Astrocyte of the cerebellum (primary cell): ENCODE data around the gene SIPA1L3.

Source experiments
- DNase-seq: peaks from one replicate; pipeline ENCODE4 v3.0.0-alpha.2; 2011; ENCODE audit warnings: low read depth
- H3K4me3 ChIP-seq: 2 replicates; pipeline ENCODE4 v1.5.1; 2011; ENCODE audit warnings: mild to moderate bottlenecking, low read depth, low read length, moderate library complexity
- CTCF ChIP-seq: IDR thresholded peaks from 2 replicates; pipeline ENCODE4 v1.5.1; 2012; ENCODE audit warnings: low read length, low read depth, moderate library complexity, mild to moderate bottlenecking; ENCODE audit errors: missing control alignments
- in situ Hi-C: cut with HindIII; loops from 2 replicates; pipeline ENCODE4 v1.10.0; 2017; ENCODE audit warnings: low sequenced_read_pairs

The SIPA1L3 gene

GRCh38 chr19:37926255-37926654, 19.2 kb downstream of the SIPA1L3 start:
- in situ Hi-C loops: no loop called here
- DNase-seq: no peak
- TF ChIP-seq CTCF: no peak
- H3K4me3 ChIP-seq: no peak overlapping the region

- in situ Hi-C loops: no loop called here
- DNase-seq: no peak
- no peak overlapping the region for H3K4me3 ChIP-seq
- no peak for TF ChIP-seq CTCF
Observed at GRCh38 chr19:37926711-37927110, 19.7 kb downstream of the SIPA1L3 start.

- no peak overlapping the region for H3K4me3 ChIP-seq
- no peak for DNase-seq
- TF ChIP-seq CTCF: no peak
- in situ Hi-C loops: no loop called here
Observed at GRCh38 chr19:37928527-37929286, 21.7 kb downstream of the SIPA1L3 start.

- H3K4me3 ChIP-seq: no peak overlapping the region
- TF ChIP-seq CTCF: peak; percentile 17
- in situ Hi-C loops: no loop called here
- DNase-seq: no peak
Observed at GRCh38 chr19:37929355-37929923, 22.4 kb downstream of the SIPA1L3 start.

- no peak overlapping the region for H3K4me3 ChIP-seq
- DNase-seq: no peak
- in situ Hi-C loops: no loop called here
- no peak for TF ChIP-seq CTCF
Observed at GRCh38 chr19:37930416-37930815, 23.4 kb downstream of the SIPA1L3 start.

- peak overlapping the region; percentile 31 for H3K4me3 ChIP-seq
- in situ Hi-C loops: no loop called here
Observed at GRCh38 chr19:37931881-37932655, 25.1 kb downstream of the SIPA1L3 start.

More at GRCh38 chr19:37931881-37932655, 25.1 kb downstream of the SIPA1L3 start:
- TF ChIP-seq CTCF: peak; percentile 38
- peak; percentile 67 for DNase-seq
